Right lobe of liver (tissue), 6 donors: ENCODE results near the gene AP3S2. TPM values are rescaled to one million over a fixed set of nuclear protein-coding genes. Genes with fewer than 3 reads are reported as not detected.

ENCODE experiments used
- ATAC-seq, 4 donors: fragments of 200-7000 bp; cut with Tn5 transposase; one replicate each; pipeline ENCODE4 v1.9.1; 2020; ENCODE audit warnings: mild to moderate bottlenecking in 4 of 4, moderate library complexity in 4 of 4
- DNase-seq, 3 donors: peaks; one replicate each; pipeline ENCODE4 v3.0.0-alpha.2; 2020
- H3K27ac ChIP-seq, 3 donors: fragments of 200-600 bp; one replicate each; pipeline ENCODE4 v1.8.0; 2022
- H3K27me3 ChIP-seq, 2 donors: fragments of 200-600 bp; one replicate each; pipeline ENCODE4 v1.8.0; 2022
- H3K36me3 ChIP-seq, 4 donors: fragments of 200-600 bp; sonication (generic) in 1 of 4; one replicate each; pipeline versions ENCODE4 v1.5.1 to v1.8.0; 2017 to 2022; ENCODE audit warnings: control low read depth in 1 of 4
- H3K4me1 ChIP-seq, 4 donors: fragments of 200-600 bp; sonication (generic) in 1 of 4; one replicate each; pipeline versions ENCODE4 v1.5.1 to v1.8.0; 2017 to 2022; ENCODE audit warnings: control low read depth in 1 of 4
- H3K4me3 ChIP-seq, 3 donors: fragments of 200-600 bp; one replicate each; pipeline ENCODE4 v1.8.0; 2022
- H3K9me3 ChIP-seq, 4 donors: fragments of 200-600 bp; sonication (generic) in 1 of 4; one replicate each; pipeline versions ENCODE4 v1.5.1 to v1.8.0; 2017 to 2022; ENCODE audit warnings: control low read depth in 1 of 4
- POLR2A ChIP-seq: fragments of 450-650 bp; IDR thresholded peaks from one replicate; pipeline ENCODE4 v1.6.1; 2017; ENCODE audit warnings: antibody characterized with exemption, mild to moderate bottlenecking
- WGBS: methylation state at CpG from one replicate; pipeline ENCODE4 v1.1.6; 2018; ENCODE audit warnings: low coverage, low lambda C conversion rate; ENCODE audit not compliant: insufficient coverage; ENCODE audit errors: missing lambda C conversion rate; 5-methylcytosine and 5-hydroxymethylcytosine counted together
- intact Hi-C, 2 donors: fragments of 100-400 bp; cut with DNase I; formaldehyde crosslinking; loops; one replicate each; pipeline versions ENCODE4 v1.11.2 to v1.14.1; 2022
- total RNA-seq, 6 experiments: library from RNA; depleted of rRNA in 2 of 6; stranded (reverse); fragments of >200 nt in 2 of 6; fragmentation: NEBNext Ultra II Directional in 3 of 6; extraction: Animal tissue kit (Norgen Biotek cat#: 25700) in 3 of 6; gene quantifications; one replicate each; pipeline versions ENCODE4 v1.1.0 to v1.2.4, GENCODE V29; 2016 to 2023
- TF ChIP-seq, protein P1 (sequence below), 4 donors: fragments of 200-600 bp in 3 of 4; fragments of 450-650 bp in 1 of 4; IDR thresholded peaks; one replicate each; pipeline versions ENCODE4 v1.5.1 to v1.8.0; 2016 to 2022; ENCODE audit warnings: antibody characterized with exemption in 4 of 4, mild to moderate bottlenecking in 2 of 4
- donor health status: DM: no; HTN: yes; CAD: no.
- donor health status: DM: no; HTN: no; CAD: no.
- donor health status: DM: no; HTN: no; CAD: no.
- donor health status: DM: no; HTN: yes; CAD: no.
- donor health status: DM: no; HTN: yes; CAD: no.

The AP3S2 gene
- total RNA-seq, 6 experiments from 2014 or later = 23.2 to 45.7 (median 27.2) TPM

- peaks cover 0 to 8% (median 0%) of the 10 kb centered on the region in 4 donors for H3K36me3 ChIP-seq
- intact Hi-C loops = no loop called here
- DNase-seq (peak; percentile 87 to 97 (median 95)), ATAC-seq (peak; percentile 87 to 93 (median 90))
- peaks cover 0 to 26% (median 13%) of the 10 kb centered on the region in 4 donors for H3K4me1 ChIP-seq
- WGBS = 0% methylated on average over 4 of the region's 17 CpGs
- no peak for TF ChIP-seq POLR2A
- TF ChIP-seq, protein P1, sequence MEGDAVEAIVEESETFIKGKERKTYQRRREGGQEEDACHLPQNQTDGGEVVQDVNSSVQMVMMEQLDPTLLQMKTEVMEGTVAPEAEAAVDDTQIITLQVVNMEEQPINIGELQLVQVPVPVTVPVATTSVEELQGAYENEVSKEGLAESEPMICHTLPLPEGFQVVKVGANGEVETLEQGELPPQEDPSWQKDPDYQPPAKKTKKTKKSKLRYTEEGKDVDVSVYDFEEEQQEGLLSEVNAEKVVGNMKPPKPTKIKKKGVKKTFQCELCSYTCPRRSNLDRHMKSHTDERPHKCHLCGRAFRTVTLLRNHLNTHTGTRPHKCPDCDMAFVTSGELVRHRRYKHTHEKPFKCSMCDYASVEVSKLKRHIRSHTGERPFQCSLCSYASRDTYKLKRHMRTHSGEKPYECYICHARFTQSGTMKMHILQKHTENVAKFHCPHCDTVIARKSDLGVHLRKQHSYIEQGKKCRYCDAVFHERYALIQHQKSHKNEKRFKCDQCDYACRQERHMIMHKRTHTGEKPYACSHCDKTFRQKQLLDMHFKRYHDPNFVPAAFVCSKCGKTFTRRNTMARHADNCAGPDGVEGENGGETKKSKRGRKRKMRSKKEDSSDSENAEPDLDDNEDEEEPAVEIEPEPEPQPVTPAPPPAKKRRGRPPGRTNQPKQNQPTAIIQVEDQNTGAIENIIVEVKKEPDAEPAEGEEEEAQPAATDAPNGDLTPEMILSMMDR (IDR thresholded peaks at IDR 0.05) = peak in 1 of 4 donors; percentile 15
- no peaks in the 10 kb centered on the region for H3K9me3 ChIP-seq
- no peaks in the 10 kb centered on the region for H3K27me3 ChIP-seq
- H3K27ac ChIP-seq = peak overlapping the region; percentile 54 to 78 (median 72)
- peak overlapping the region in 1 of 3 donors; percentile 12 for H3K4me3 ChIP-seq
Observed at GRCh38 chr15:89828281-89829145, 65.3 kb downstream of the AP3S2 start.

- peak in 2 of 3 donors; percentile 76 to 77 for DNase-seq
- Histone ChIP-seq H3K27ac (peak overlapping the region; percentile 54 to 78 (median 72)), H3K36me3 (peaks cover 0 to 2% (median 0%) of the 10 kb centered on the region in 4 donors), H3K9me3 (no peaks in the 10 kb centered on the region), H3K27me3 (no peaks in the 10 kb centered on the region), H3K4me3 (peak overlapping the region in 1 of 3 donors; percentile 12), H3K4me1 (peaks cover 0 to 26% (median 13%) of the 10 kb centered on the region in 4 donors)
- no peak for TF ChIP-seq POLR2A
- TF ChIP-seq, protein P1 (IDR thresholded peaks at IDR 0.05) = no peak
- peak; percentile 10 to 51 (median 42) for ATAC-seq
- intact Hi-C loops = no loop called here
- 45% methylated on average over 2 of the region's 4 CpGs for WGBS
Observed at GRCh38 chr15:89827829-89828228, 66.0 kb downstream of the AP3S2 start.

DNA sequence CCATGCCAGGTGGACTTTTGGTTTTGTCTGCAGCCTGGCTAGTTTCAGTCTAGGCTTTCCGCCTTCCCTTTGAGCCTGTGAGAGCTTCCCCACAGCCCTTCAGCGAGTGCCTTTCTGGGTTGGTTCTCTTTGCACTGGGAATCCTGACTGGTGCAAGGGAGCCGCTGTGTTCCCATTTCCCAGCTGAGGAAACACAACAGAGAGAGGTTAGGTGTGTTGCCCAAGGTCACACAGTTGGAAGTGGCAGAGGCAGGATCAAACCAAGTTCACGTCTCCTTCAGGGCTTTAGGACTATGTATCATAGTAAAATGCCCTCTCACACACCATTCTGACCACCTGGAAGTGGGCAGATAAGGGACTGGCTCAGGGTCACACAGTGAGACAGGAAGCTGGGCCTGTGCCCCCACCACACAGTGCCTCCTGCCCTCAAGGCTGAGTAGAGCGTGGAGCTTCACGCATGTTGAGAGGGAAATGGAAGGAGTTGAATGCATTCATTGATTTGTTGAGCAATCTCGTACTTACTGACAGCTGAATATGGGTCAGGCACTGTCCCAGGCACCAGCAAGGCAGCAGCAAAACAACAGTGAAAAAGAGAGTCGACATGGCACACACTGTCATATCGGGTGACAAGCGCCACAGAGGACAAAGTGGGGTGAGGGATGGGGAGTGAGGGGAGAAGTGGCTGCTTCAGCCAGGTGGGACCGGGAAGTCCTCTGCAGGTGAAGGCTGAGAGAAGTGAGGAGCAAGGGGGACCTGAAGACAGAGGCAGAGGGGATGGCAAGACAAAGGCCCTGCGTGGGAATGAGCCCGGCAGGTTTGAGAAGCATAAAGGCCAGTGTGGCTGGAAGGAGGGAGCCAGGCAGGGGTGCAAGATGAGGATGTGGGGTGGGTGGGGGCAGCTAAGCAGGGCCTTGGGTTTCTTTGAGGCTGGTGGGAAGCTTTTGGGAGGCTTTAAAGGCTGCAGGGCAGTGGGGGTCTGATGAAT lies 66.8 kb downstream of the AP3S2 start:
- Histone ChIP-seq H3K4me3 (no peak overlapping the region), H3K27me3 (no peaks in the 10 kb centered on the region), H3K9me3 (no peaks in the 10 kb centered on the region), H3K27ac (peak overlapping the region in 2 of 3 donors; percentile 54 to 72), H3K4me1 (peaks cover 0 to 26% (median 13%) of the 10 kb centered on the region in 4 donors), H3K36me3 (no peaks in the 10 kb centered on the region)
- intact Hi-C loops = no loop called here
- 45% methylated on average over 11 of the region's 13 CpGs for WGBS
- TF ChIP-seq POLR2A = no peak
- TF ChIP-seq, protein P1 (IDR thresholded peaks at IDR 0.05) = no peak
- peak in 3 of 4 donors; percentile 1 to 10 (median 3) for ATAC-seq
- DNase-seq = no peak

DNA sequence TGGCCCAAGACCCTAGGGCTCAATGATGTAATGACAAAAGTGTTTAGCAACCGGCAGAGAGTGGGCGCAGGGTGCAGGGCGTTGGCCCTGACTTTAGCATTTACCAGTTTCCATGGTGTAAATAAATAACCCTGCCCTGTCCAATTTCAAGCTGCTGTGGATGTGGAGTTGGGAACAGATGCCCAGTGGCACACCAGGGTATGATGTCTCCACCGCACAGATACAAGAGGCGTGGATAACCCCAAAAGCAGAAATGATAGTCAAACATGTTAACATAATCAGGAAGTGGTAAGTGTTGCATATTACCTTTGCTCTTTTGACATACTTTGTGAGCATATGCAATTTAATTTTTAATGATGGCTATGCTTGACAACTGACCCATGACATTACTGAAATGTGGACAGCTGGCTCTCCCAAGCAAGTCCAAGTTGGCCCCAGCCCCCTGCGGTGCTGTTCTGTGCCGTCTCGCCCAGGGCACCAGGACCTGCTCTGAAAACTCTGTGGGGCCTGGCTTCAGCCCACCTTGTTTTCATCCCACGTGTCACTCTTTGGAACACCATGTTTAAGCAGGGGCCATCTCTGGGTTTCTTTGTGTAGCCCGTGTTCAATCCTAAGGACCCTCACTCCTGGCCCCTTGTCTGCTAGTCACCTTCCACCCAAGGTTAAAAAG lies 68.4 kb downstream of the AP3S2 start:
- intact Hi-C loops = no loop called here
- H3K9me3 ChIP-seq = no peaks in the 10 kb centered on the region
- DNase-seq (no peak), ATAC-seq (no peak)
- no peak overlapping the region for H3K27ac ChIP-seq
- H3K36me3 ChIP-seq = no peaks in the 10 kb centered on the region
- no peak for TF ChIP-seq POLR2A
- no peak overlapping the region for H3K4me3 ChIP-seq
- H3K4me1 ChIP-seq = peaks cover 0 to 26% (median 13%) of the 10 kb centered on the region in 4 donors
- WGBS = 67% methylated on average over 6 of the region's 10 CpGs
- H3K27me3 ChIP-seq = no peaks in the 10 kb centered on the region
